ENCODE results near the gene LDLRAD2. TPM values are rescaled to one million over a fixed set of nuclear protein-coding genes. Genes with fewer than 3 reads are reported as not detected.

Gene LDLRAD2
- total RNA-seq, 1 donor from 2014 or later, result 0.19 TPM

- no peak for DNase-seq (ENCODE audit: extremely low spot score, unreplicated experiment)
- Mint-ChIP-seq H3K4me1 (ENCODE audit: unreplicated experiment) (peaks cover under 1% of the 10 kb centered on the region), H3K9me3 (no peaks in the 10 kb centered on the region), H3K4me3 (no peak overlapping the region), H3K27ac (no peak overlapping the region), H3K36me3 (no peaks in the 10 kb centered on the region), H3K27me3 (no peaks in the 10 kb centered on the region)
- no peak for TF ChIP-seq CTCF (conservative IDR thresholded peaks at IDR 0.05)
Observed at GRCh38 chr1:21874328-21874727, 62.3 kb downstream of the LDLRAD2 start.

Other genes starting within 250 kb of the LDLRAD2 start
- gene RAP1GAP, start 142.9 kb upstream of the LDLRAD2 start, total RNA-seq (ENCODE audit: low replicate concordance), result 18.5 and 20.3 TPM in 2 replicates
- gene USP48, start 29.1 kb upstream of the LDLRAD2 start, total RNA-seq (ENCODE audit: low replicate concordance), result 58.7 and 66.7 TPM in 2 replicates
- gene HSPG2, start 125.0 kb downstream of the LDLRAD2 start, total RNA-seq (ENCODE audit: low replicate concordance), result 124 and 130 TPM in 2 replicates
- gene CELA3B, start 164.8 kb downstream of the LDLRAD2 start, total RNA-seq (ENCODE audit: low replicate concordance), result not detected in 2 replicates
- 0.40 TPM in 1 of 2 replicates, not detected in the other for gene CELA3A, start 189.4 kb downstream of the LDLRAD2 start, total RNA-seq (ENCODE audit: low replicate concordance)
- 238 and 301 TPM in 2 replicates for gene CDC42, start 240.4 kb downstream of the LDLRAD2 start, total RNA-seq (ENCODE audit: low replicate concordance)

All from type B pancreatic cell (in vitro differentiated cells).